ENCODE measurements around the gene NKTR. TPM values are rescaled to one million over a fixed set of nuclear protein-coding genes. Genes with fewer than 3 reads are reported as not detected.

NKTR gene
- total RNA-seq, 1 experiment from 2014 or later = 53.1 TPM

- Histone ChIP-seq H3K27ac (ENCODE audit: low read depth, low read length, poor library complexity, severe bottlenecking) (no peak overlapping the region), H3K4me1 (ENCODE audit: insufficient read depth, low read length, poor library complexity, severe bottlenecking) (no peaks in the 10 kb centered on the region), H3K4me3 (ENCODE audit: low read depth, low read length, poor library complexity, severe bottlenecking) (no peak overlapping the region), H3K36me3 (ENCODE audit: insufficient read depth, low read length, poor library complexity, severe bottlenecking) (peaks cover 3% of the 10 kb centered on the region), H3K27me3 (replicated peaks; ENCODE audit: insufficient read depth, low read depth, low read length, poor library complexity) (no peaks in the 10 kb centered on the region), H3K9me3 (ENCODE audit: low read depth, low read length, poor library complexity, severe bottlenecking) (no peaks in the 10 kb centered on the region)
- no TSS peak for BruUV-seq (replicated peaks)
- ChIA-PET POLR2A (ENCODE audit: low non-redundant PET) (no interaction called here), CTCF (no interaction called here)
- no peak for DNase-seq (ENCODE audit: low spot score)
- intact Hi-C loops (cut with micrococcal nuclease; ENCODE audit: unreplicated experiment) = no loop called here
- TF ChIP-seq EZH2 (IDR thresholded peaks at IDR 0.05; ENCODE audit: borderline replicate concordance, low read depth, low read length, poor library complexity, severe bottlenecking) = no peak
- TF ChIP-seq CTCF (conservative IDR thresholded peaks at IDR 0.05; ENCODE audit: low read depth, low read length) = no peak
Observed at GRCh38 chr3:42663581-42664437, 63.3 kb downstream of the NKTR start.

GRCh38 chr3:42664438-42664803 is 63.9 kb downstream of the NKTR start:
- TF ChIP-seq CTCF (conservative IDR thresholded peaks at IDR 0.05; ENCODE audit: low read depth, low read length) (no peak), EZH2 (IDR thresholded peaks at IDR 0.05; ENCODE audit: borderline replicate concordance, low read depth, low read length, poor library complexity, severe bottlenecking) (no peak)
- peaks cover 3% of the 10 kb centered on the region for H3K36me3 ChIP-seq (ENCODE audit: insufficient read depth, low read length, poor library complexity, severe bottlenecking)
- ChIA-PET POLR2A (ENCODE audit: low non-redundant PET) (no interaction called here), CTCF (no interaction called here)
- H3K27ac ChIP-seq (ENCODE audit: low read depth, low read length, poor library complexity, severe bottlenecking) = no peak overlapping the region
- H3K4me1 ChIP-seq (ENCODE audit: insufficient read depth, low read length, poor library complexity, severe bottlenecking) = no peaks in the 10 kb centered on the region
- no peaks in the 10 kb centered on the region for H3K9me3 ChIP-seq (ENCODE audit: low read depth, low read length, poor library complexity, severe bottlenecking)
- no peaks in the 10 kb centered on the region for H3K27me3 ChIP-seq (replicated peaks; ENCODE audit: insufficient read depth, low read depth, low read length, poor library complexity)
- no TSS peak for BruUV-seq (replicated peaks)
- intact Hi-C loops (cut with micrococcal nuclease; ENCODE audit: unreplicated experiment) = no loop called here
- H3K4me3 ChIP-seq (ENCODE audit: low read depth, low read length, poor library complexity, severe bottlenecking) = no peak overlapping the region
- DNase-seq (ENCODE audit: low spot score) = no peak

GRCh38 chr3:42665050-42665878 is 64.8 kb downstream of the NKTR start:
- no peaks in the 10 kb centered on the region for H3K27me3 ChIP-seq (replicated peaks; ENCODE audit: insufficient read depth, low read depth, low read length, poor library complexity)
- ChIA-PET CTCF (no interaction called here), POLR2A (ENCODE audit: low non-redundant PET) (no interaction called here)
- no peaks in the 10 kb centered on the region for H3K4me1 ChIP-seq (ENCODE audit: insufficient read depth, low read length, poor library complexity, severe bottlenecking)
- no peaks in the 10 kb centered on the region for H3K36me3 ChIP-seq (ENCODE audit: insufficient read depth, low read length, poor library complexity, severe bottlenecking)
- TF ChIP-seq CTCF (conservative IDR thresholded peaks at IDR 0.05; ENCODE audit: low read depth, low read length) = no peak
- no peak for TF ChIP-seq EZH2 (IDR thresholded peaks at IDR 0.05; ENCODE audit: borderline replicate concordance, low read depth, low read length, poor library complexity, severe bottlenecking)
- BruUV-seq (replicated peaks) = no TSS peak
- H3K27ac ChIP-seq (ENCODE audit: low read depth, low read length, poor library complexity, severe bottlenecking) = no peak overlapping the region
- no peak overlapping the region for H3K4me3 ChIP-seq (ENCODE audit: low read depth, low read length, poor library complexity, severe bottlenecking)
- intact Hi-C loops (cut with micrococcal nuclease; ENCODE audit: unreplicated experiment) = no loop called here
- H3K9me3 ChIP-seq (ENCODE audit: low read depth, low read length, poor library complexity, severe bottlenecking) = no peaks in the 10 kb centered on the region
- DNase-seq (ENCODE audit: low spot score) = no peak

All from A673 (cell line).